Ureter (tissue), 1 donor: Measurements from ENCODE around the gene HOXA11. TPM values are rescaled to one million over a fixed set of nuclear protein-coding genes. Genes with fewer than 3 reads are reported as not detected.

Experiments used
- DNase-seq: peaks from one replicate; pipeline ENCODE4 v3.0.0-alpha.2; 2020; ENCODE audit warnings: low spot score
- total RNA-seq: library from RNA; stranded (reverse); gene quantifications from one replicate; pipeline ENCODE4 v1.2.4, GENCODE V29; 2023
- donor health status: DM: yes; HTN: yes; CAD: no.

HOXA11 gene
- total RNA-seq, 1 donor from 2014 or later: 16.6 TPM

GRCh38 chr7:27205325-27206280 is 20.6 kb upstream of the HOXA11 start:
- DNase-seq: no peak

DNA sequence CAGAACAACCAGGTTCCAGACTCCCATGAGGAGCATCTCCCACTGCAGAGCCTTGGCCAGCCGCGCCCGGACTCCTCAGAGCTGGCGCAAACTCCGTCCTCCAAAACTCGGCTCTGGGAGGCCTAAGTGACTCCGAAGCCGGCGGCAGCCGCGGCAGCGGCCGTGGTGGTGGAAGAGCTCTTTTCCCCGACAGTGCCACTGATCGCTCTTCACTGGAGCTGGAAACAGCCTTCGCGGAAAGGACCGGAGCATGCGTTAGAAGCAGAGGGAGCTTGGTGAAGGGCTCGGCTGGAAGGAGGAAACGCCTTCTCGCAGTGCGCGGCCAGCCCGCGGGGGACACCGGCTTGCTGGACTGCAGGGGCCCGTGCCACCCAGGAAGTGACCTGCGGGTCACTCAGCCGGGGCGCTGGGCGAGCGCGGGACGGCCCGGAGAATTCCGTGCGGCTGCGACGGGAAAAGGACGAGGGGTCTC is 19.9 kb upstream of the HOXA11 start:
- DNase-seq: peak; percentile 50

DNA sequence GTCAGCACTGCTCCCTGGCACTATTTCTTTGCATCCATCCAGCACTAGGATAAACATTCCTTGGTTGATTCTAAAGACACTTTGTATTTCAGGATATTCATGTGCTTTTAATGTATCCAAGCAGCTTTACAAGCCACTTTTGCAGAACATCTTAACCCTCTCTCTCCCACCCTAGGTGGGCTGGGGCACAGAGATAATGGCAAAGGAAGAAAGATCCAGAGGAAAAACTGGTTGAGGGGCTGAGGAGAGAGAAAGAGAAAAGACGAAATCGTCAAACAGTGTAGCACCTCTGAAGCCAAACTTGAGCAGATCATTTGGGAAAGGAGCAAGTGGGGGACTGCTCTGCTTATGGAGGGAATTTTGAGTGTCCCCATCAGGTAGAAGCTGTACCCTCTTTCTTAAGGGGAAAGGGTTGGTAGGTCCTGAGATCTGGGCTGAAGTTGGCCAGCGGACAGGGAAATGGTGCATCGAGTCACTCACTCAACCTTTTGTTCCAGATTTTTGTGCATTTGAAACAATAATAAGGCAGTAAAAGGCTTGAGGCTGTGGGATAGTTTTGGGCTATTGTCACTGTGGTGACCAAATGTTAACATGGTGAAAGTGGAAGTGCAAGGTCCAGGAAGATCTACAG is 19.0 kb upstream of the HOXA11 start:
- DNase-seq: no peak

- no peak for DNase-seq
Observed at GRCh38 chr7:27203365-27203953, 18.4 kb upstream of the HOXA11 start.

DNA sequence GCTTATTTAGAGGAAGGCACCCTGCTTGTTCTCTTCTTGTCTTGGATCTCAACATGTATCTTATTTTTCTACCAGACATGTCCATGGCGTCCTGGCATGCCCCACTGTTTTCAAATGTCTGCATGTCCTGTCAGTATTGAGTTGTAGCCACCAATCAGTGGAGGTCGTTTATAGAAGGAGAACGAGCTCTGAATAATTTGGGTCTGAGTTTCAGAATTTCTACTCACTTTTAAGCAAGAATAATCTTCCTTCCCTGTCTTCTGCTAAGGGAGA is 17.8 kb upstream of the HOXA11 start:
- no peak for DNase-seq

GRCh38 chr7:27202018-27202861 is 17.2 kb upstream of the HOXA11 start:
- no peak for DNase-seq

- DNase-seq: no peak
Observed at GRCh38 chr7:27201580-27202017, 16.6 kb upstream of the HOXA11 start.

DNA sequence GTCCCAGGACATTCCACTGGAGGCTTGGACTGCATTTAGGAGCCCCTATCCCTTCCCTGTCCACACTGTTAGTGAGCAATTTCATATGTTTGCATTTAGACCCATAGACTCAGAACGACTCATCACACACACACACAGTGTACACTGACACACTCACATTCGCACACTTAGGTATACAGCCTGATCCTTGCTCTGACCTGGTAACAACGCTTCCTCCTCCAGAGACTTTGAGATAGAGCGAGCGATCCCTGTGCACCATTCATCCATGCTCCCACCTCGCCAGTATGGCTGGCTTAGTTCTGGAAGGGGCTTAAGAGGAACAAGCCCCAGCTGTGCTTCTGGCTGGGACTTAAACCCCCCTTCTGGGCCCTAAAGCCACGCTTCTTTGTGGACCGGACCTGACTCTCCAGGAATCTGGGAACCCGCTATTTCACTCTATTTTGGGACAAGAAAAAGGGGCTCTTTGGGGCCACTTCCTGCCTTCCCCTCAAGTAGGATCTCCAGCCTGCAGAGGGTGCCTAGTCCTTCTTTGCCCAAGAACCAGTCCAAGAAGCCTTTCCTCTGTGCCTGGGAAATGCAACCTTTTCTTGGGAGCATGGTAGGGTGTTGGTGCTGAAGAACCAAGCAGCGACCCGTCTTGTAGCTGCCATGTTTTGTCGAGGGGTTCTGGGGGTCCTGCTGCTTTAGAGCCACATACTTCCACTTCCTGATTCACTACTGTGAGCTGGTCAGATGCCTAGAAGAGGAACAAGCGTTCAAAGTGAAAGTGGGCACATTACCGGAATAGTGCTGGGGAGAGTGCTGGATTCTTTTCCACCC is 15.9 kb upstream of the HOXA11 start:
- DNase-seq: no peak

DNA sequence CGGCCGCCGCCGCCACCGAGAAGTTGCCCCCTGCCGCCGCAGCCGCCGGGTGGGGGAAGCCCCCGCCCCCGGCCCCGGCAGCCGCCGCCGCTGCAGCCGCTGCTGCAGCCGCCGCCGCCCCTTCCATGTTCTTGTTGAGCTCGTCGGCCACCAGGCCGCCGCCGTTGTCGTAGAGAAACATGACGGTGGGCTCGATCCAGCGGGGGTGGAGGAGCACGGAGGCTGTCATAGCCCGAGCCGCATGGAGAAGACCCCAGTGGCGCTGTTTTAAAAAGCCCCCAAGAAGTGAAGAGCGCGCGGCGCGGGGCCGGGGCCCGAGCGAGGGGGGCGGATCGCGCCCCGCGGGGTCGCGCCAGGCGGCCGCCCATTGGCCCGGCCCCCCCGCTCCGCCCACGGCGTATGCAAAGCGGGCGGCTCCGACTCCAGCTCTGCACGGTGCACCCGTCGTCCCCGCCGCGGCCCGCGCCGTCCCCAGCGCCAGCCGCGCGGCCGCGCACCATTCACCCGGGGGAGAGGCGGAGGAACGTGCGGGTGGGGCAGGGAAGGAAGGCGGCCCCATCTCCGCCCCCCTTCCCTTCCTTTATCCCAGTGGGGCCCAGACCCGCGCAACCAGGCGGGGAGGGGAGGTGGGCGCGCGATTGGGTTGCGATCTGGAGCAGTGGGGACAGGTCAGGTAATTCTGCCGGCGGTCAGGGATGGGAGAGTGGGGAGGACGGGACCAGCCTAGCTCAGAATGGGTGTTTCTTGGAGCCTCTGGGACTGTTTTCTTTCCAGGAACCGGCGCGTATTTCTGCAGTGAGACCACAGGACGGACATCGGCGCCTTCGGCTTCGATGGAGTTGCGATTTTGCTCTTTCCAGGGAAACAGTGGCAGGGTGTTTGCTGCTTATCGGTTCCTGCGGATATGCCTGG is 15.1 kb upstream of the HOXA11 start, which contains the start of gene HOXA13:
HOXA13 (minus strand) TSS at position 243 of the 912 bp plus-strand sequence; CDS start at position 229, 14 bp downstream.
- DNase-seq: peak; percentile 75

DNA sequence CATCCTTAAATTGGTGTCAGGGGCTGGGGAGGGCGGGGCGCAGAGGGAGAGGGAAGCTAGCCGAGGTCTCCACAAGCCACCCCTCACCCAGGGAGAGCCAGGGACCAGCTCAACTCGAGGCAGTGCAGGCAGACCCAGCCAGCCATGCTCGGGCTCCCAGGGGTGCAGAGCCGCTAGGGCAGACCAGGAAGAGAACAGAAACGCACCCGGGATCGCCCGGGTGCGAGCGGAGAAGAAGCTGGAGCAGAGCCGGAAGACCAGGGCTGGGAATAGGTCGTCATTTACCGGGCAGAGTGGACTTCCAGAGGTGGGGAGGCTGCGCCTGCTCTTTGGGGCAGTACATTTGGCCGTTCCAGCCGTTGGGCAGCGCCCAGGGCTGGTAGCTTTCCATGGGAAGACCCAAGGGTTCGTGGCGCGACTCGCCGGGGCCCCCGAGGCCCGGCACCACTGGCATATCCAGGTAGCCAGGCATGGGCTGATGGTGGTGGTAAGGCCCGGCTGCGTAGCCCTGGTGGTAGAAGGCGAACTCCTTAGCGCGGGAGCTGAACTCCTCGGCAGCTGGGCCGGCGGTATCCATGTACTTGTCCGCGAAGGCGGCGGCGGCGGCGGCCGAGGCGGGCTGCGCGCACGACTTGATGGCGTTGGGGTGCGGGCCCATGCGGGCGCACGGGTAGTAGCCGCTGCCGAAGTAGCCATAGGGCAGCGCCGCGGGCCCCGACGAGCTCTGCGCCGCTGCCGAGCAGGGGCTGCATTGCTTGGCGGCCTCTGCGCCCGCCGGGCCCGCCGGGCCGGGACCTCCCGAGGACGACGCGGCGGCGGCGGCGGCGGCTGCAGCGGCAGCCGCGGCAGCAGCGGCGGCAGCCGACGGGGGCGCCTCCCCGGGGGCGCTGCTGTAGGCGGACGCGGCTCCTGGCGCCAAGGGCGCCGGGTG is 14.1 kb upstream of the HOXA11 start:
- no peak for DNase-seq

- no peak for DNase-seq
Observed at GRCh38 chr7:27198138-27198841, 13.3 kb upstream of the HOXA11 start.

DNA sequence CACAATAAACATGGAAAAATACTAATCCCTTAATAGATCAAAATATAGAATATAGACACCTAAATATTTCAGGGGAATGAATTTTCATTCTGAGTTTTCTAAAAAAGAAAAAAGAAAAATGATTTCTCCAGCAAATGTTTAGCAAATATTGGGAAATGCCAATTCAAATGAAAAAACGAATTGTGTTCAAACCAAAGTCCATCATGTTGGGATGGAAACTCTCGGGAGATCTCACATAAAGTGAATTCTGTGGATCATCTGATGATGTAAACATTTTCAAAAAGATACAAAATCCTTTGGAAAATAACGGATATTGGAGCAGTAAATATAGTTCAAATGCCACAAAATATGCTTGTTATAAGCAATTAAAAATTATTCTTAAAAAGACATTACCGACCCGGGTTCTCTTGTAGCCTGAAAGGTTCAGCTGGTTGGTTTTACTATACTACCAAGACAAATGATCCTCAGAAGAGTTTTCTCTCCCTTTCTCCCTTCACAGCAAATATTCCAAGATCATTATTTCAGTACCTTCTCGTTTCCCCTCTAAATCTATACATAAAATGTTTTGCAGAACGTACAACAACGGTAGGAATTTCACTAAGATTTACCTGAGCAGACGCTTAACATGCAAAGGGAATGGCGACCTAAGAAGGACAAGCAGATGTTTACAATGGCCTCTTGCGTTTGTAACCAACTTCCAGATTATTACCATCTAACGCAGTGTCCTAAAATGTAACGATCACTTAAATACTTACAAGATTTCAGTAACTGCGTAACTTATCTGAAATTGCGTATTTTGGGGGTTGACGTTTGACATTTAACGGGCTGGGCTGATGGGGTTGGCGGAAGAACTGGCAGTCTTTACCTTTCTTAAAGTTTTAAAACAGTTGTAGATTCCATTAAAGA is 12.4 kb upstream of the HOXA11 start:
- no peak for DNase-seq

DNA sequence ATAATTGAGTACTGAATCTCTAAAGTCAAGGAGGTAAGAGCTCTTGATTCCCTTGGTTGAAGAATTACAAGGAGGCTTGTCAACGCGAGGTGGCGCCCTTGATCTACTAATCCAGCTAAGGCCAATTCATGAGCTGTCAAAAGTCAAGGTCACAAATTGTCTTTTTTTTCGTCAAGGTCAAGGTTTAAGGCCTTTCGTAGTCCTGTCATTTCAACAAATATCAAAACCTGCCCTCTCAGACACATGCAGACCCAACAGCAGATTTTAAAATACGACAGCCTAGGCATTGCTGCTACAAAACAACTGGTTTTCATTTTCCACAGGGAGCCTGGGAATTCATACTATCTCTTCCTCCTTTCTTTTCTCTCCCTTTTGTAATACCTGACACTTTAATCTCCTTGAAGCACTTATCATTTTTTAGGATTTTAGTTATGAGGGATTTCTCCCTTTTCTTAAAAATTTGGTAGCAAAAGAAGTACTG is 11.3 kb upstream of the HOXA11 start:
- peak; percentile 91 for DNase-seq

- peak; percentile 45 for DNase-seq
Observed at GRCh38 chr7:27194686-27195379, 9.8 kb upstream of the HOXA11 start.

- no peak for DNase-seq
Observed at GRCh38 chr7:27194002-27194352, 8.9 kb upstream of the HOXA11 start.

- peak; percentile 42 for DNase-seq
Observed at GRCh38 chr7:27193335-27194001, 8.4 kb upstream of the HOXA11 start.
